Astrocyte (in vitro differentiated cells and primary cell): ENCODE measurements around the gene SNAPC3. TPM values are rescaled to one million over a fixed set of nuclear protein-coding genes. Genes with fewer than 3 reads are reported as not detected.
A peak's percentile ranks its signal among the peaks of the same experiment; 100 is the strongest.

ENCODE experiments used
- DNase-seq: peaks from one replicate; pipeline ENCODE4 v3.0.0-alpha.2; 2010; ENCODE audit warnings: low read depth
- FAIRE-seq: peaks from 2 replicates; lab custom pipeline; 2011; peaks lifted over from hg19 to GRCh38; lab: Jason Lieb, UNC
- H2AFZ ChIP-seq: 2 replicates; pipeline ENCODE4 v1.6.0; 2012; ENCODE audit warnings: low read depth, low read length, inconsistent platforms
- H3K27ac ChIP-seq: 2 replicates; pipeline ENCODE4 v1.5.1; 2011; ENCODE audit warnings: low read depth, low read length, inconsistent platforms
- H3K27me3 ChIP-seq: 2 replicates; pipeline ENCODE4 v1.6.0; 2011; ENCODE audit warnings: low read length, inconsistent platforms; ENCODE audit not compliant: insufficient read depth
- H3K36me3 ChIP-seq: 2 replicates; pipeline ENCODE4 v1.5.1; 2011; ENCODE audit warnings: low read length, inconsistent platforms; ENCODE audit not compliant: insufficient read depth
- H3K4me1 ChIP-seq: 2 replicates; pipeline ENCODE4 v1.5.1; 2011; ENCODE audit warnings: low read length, inconsistent platforms; ENCODE audit not compliant: insufficient read depth
- H3K4me2 ChIP-seq: 2 replicates; pipeline ENCODE4 v1.6.0; 2012; ENCODE audit warnings: low read length, inconsistent platforms
- H3K4me3 ChIP-seq: 2 replicates; pipeline ENCODE4 v1.5.1; 2011; ENCODE audit warnings: low read depth, mild to moderate bottlenecking, low read length, inconsistent platforms; ENCODE audit not compliant: insufficient read depth
- H3K79me2 ChIP-seq: 2 replicates; pipeline ENCODE4 v1.6.0; 2012; ENCODE audit warnings: mild to moderate bottlenecking, low read length, inconsistent platforms; ENCODE audit not compliant: insufficient read depth
- H3K9ac ChIP-seq: 2 replicates; pipeline ENCODE4 v1.6.0; 2012; ENCODE audit warnings: mild to moderate bottlenecking, low read length, inconsistent platforms
- H3K9me3 ChIP-seq: 2 replicates; pipeline ENCODE4 v1.5.1; 2012; ENCODE audit warnings: low read depth, mild to moderate bottlenecking, low read length, inconsistent platforms; ENCODE audit not compliant: insufficient read depth
- H4K20me1 ChIP-seq: 2 replicates; pipeline ENCODE4 v1.6.0; 2012; ENCODE audit warnings: low read length, inconsistent platforms; ENCODE audit not compliant: insufficient read depth
- H3K27ac Mint-ChIP-seq: one replicate; pipeline ENCODE4 v1.8.0; 2021; ENCODE audit warnings: mild to moderate bottlenecking, mixed read lengths; ENCODE audit not compliant: unreplicated experiment
- H3K27me3 Mint-ChIP-seq: one replicate; pipeline ENCODE4 v1.8.0; 2021; ENCODE audit warnings: low read depth, mixed read lengths; ENCODE audit not compliant: unreplicated experiment
- H3K36me3 Mint-ChIP-seq: one replicate; pipeline ENCODE4 v1.8.0; 2021; ENCODE audit warnings: low read depth, mixed read lengths; ENCODE audit not compliant: unreplicated experiment
- H3K4me1 Mint-ChIP-seq: one replicate; pipeline ENCODE4 v1.8.0; 2021; ENCODE audit warnings: low read depth, mixed read lengths; ENCODE audit not compliant: unreplicated experiment
- H3K4me3 Mint-ChIP-seq: one replicate; pipeline ENCODE4 v1.8.0; 2021; ENCODE audit warnings: mild to moderate bottlenecking, moderate library complexity, mixed read lengths; ENCODE audit not compliant: unreplicated experiment
- H3K9me3 Mint-ChIP-seq: one replicate; pipeline ENCODE4 v1.8.0; 2021; ENCODE audit warnings: mild to moderate bottlenecking, mixed read lengths; ENCODE audit not compliant: unreplicated experiment
- CTCF ChIP-seq: IDR thresholded peaks from 2 replicates; pipeline ENCODE4 v1.5.1; 2011; ENCODE audit warnings: low read depth, mild to moderate bottlenecking, inconsistent platforms, low read length, moderate library complexity; ENCODE audit not compliant: insufficient read depth
- EZH2 ChIP-seq: IDR thresholded peaks from 2 replicates; pipeline ENCODE4 v1.6.1; 2012; ENCODE audit warnings: mild to moderate bottlenecking, low read length, inconsistent platforms; ENCODE audit not compliant: insufficient read depth
- total RNA-seq: library from RNA; stranded (reverse); gene quantifications from 2 replicates; pipeline ENCODE4 v1.2.1, GENCODE V29; 2021

The SNAPC3 gene
- total RNA-seq, 1 donor from 2014 or later = 40.3 TPM

- no peaks in the 10 kb centered on the region for H3K36me3 Mint-ChIP-seq
- peaks cover 4% of the 10 kb centered on the region for H4K20me1 ChIP-seq
- FAIRE-seq = no peak
- peak within 1 kb of the TSS; percentile 96 for H3K9ac ChIP-seq
- peak within 1 kb of the TSS; percentile 98 for H3K27ac ChIP-seq
- H3K4me1 Mint-ChIP-seq = no peaks in the 10 kb centered on the region
- H3K4me2 ChIP-seq = peak within 1 kb of the TSS; percentile 94
- peak within 1 kb of the TSS; percentile 99 for H3K4me3 Mint-ChIP-seq
- peak within 1 kb of the TSS; percentile 100 for H3K27ac Mint-ChIP-seq
- peak within 1 kb of the TSS; percentile 81 for H3K4me3 ChIP-seq
- no peaks in the 10 kb centered on the region for H3K27me3 Mint-ChIP-seq
- no peaks in the 10 kb centered on the region for H3K9me3 ChIP-seq
- TF ChIP-seq CTCF = no peak
- TF ChIP-seq EZH2 = no peak
- H3K79me2 ChIP-seq = peaks cover 27% of the 10 kb centered on the region
- DNase-seq = peak; percentile 69
- peaks cover 8% of the 10 kb centered on the region for H3K4me1 ChIP-seq
- no peaks in the 10 kb centered on the region for H3K9me3 Mint-ChIP-seq
- no peaks in the 10 kb centered on the region for H3K27me3 ChIP-seq
- peaks cover under 1% of the 10 kb centered on the region for H3K36me3 ChIP-seq
- H2AFZ ChIP-seq = peak within 1 kb of the TSS; percentile 97
Measured at GRCh38 chr9:15510789-15511575, 88.3 kb downstream of the SNAPC3 start, which contains the start of gene PSIP1. PSIP1 (minus strand) TSS chr9:15510970; CDS start chr9:15510188, 782 bp downstream.

Other genes starting within 250 kb of the SNAPC3 start
- gene TTC39B, start 115.7 kb upstream of the SNAPC3 start, total RNA-seq = 7.0 and 8.1 TPM in 2 replicates
- 25.4 and 28.5 TPM in 2 replicates for gene PSIP1, start 88.1 kb downstream of the SNAPC3 start, total RNA-seq
- 1.2 and 2.0 TPM in 2 replicates for gene CCDC171, start 130.2 kb downstream of the SNAPC3 start, total RNA-seq